ENCODE results near the gene ZNF536. TPM values are rescaled to one million over a fixed set of nuclear protein-coding genes. Genes with fewer than 3 reads are reported as not detected.

ZNF536 gene
- total RNA-seq, 6 donors from 2014 or later: 0.34 to 0.78 (median 0.71) TPM; not detected in 2

- Histone ChIP-seq H3K36me3 (no peaks in the 10 kb centered on the region), H3K9me3 (no peaks in the 10 kb centered on the region), H3K4me1 (no peaks in the 10 kb centered on the region), H3K27ac (no peak overlapping the region), H3K27me3 (no peaks in the 10 kb centered on the region), H3K4me3 (no peak overlapping the region)
- whole genome bisulfite sequencing, 2 donors: 75 to 81% methylated on average over 10 to 13 of the region's 13 CpGs
- peak in 1 of 2 donors; percentile 32 for DNase-seq
- no peak for ATAC-seq (ENCODE audit: low FRiP score in 2 of 2)
- TF ChIP-seq POLR2A (IDR thresholded peaks at IDR 0.05) (no peak), CTCF (IDR thresholded peaks at IDR 0.05) (no peak), EP300 (IDR thresholded peaks at IDR 0.05) (no peak), POLR2AphosphoS5 (IDR thresholded peaks at IDR 0.05) (no peak)
These were observed 146.9 kb downstream of the ZNF536 start for GRCh38 chr19:30518965-30519606.

GRCh38 chr19:30519607-30520205, 147.5 kb downstream of the ZNF536 start:
- WGBS, 2 donors: 88 to 89% methylated on average over 3 of the region's 3 CpGs
- no peak overlapping the region for H3K27ac ChIP-seq
- no peaks in the 10 kb centered on the region for H3K4me1 ChIP-seq
- H3K9me3 ChIP-seq: no peaks in the 10 kb centered on the region
- H3K36me3 ChIP-seq: no peaks in the 10 kb centered on the region
- no peak overlapping the region for H3K4me3 ChIP-seq
- DNase-seq: no peak
- TF ChIP-seq CTCF (IDR thresholded peaks at IDR 0.05) (no peak), EP300 (IDR thresholded peaks at IDR 0.05) (no peak), POLR2A (IDR thresholded peaks at IDR 0.05) (no peak), POLR2AphosphoS5 (IDR thresholded peaks at IDR 0.05) (no peak)
- no peaks in the 10 kb centered on the region for H3K27me3 ChIP-seq
- ATAC-seq (ENCODE audit: low FRiP score in 2 of 2): no peak

- no peak for DNase-seq
- ATAC-seq (ENCODE audit: low FRiP score in 2 of 2): no peak
- WGBS, 2 donors: 73 to 91% methylated on average over 4 to 9 of the region's 9 CpGs
These were observed 148.7 kb downstream of the ZNF536 start for GRCh38 chr19:30520735-30521479.

GRCh38 chr19:30521937-30522336, 149.8 kb downstream of the ZNF536 start:
- Histone ChIP-seq H3K27ac (no peak overlapping the region), H3K4me3 (no peak overlapping the region), H3K36me3 (no peaks in the 10 kb centered on the region), H3K4me1 (no peaks in the 10 kb centered on the region), H3K27me3 (no peaks in the 10 kb centered on the region), H3K9me3 (no peaks in the 10 kb centered on the region)
- TF ChIP-seq EP300 (IDR thresholded peaks at IDR 0.05): no peak
- TF ChIP-seq POLR2AphosphoS5 (IDR thresholded peaks at IDR 0.05): no peak
- TF ChIP-seq CTCF (IDR thresholded peaks at IDR 0.05): no peak
- no peak for TF ChIP-seq POLR2A (IDR thresholded peaks at IDR 0.05)
- DNase-seq: no peak
- WGBS, 2 donors: 82 to 87% methylated on average over 2 to 3 of the region's 3 CpGs
- no peak for ATAC-seq (ENCODE audit: low FRiP score in 2 of 2)

More at GRCh38 chr19:30520735-30521479, 148.7 kb downstream of the ZNF536 start:
- no peaks in the 10 kb centered on the region for H3K36me3 ChIP-seq
- no peaks in the 10 kb centered on the region for H3K27me3 ChIP-seq
- H3K9me3 ChIP-seq: no peaks in the 10 kb centered on the region
- H3K4me1 ChIP-seq: no peaks in the 10 kb centered on the region
- H3K27ac ChIP-seq: no peak overlapping the region
- no peak overlapping the region for H3K4me3 ChIP-seq
- TF ChIP-seq POLR2AphosphoS5 (IDR thresholded peaks at IDR 0.05) (no peak), POLR2A (IDR thresholded peaks at IDR 0.05) (no peak), EP300 (IDR thresholded peaks at IDR 0.05) (no peak), CTCF (IDR thresholded peaks at IDR 0.05) (no peak)
